RPMI7951 (cell line): ENCODE results near the gene NFATC2. TPM values are rescaled to one million over a fixed set of nuclear protein-coding genes. Genes with fewer than 3 reads are reported as not detected.
A peak's percentile ranks its signal among the peaks of the same experiment; 100 is the strongest.

Experiments used
- DNase-seq: peaks from one replicate; pipeline ENCODE4 v3.0.0-alpha.2; 2012; ENCODE audit warnings: low read depth
- total RNA-seq: library from RNA; depleted of rRNA; stranded (reverse); fragments of >200 nt; shearing (Covaris generic); gene quantifications from 2 replicates; pipeline ENCODE4 v1.2.3, GENCODE V29; 2014

The NFATC2 gene
- total RNA-seq, 1 experiment from 2014 or later: 3.4 TPM

- no peak for DNase-seq
Observed at GRCh38 chr20:51391926-51392325, 150.6 kb downstream of the NFATC2 start.

- no peak for DNase-seq
Observed at GRCh38 chr20:51389543-51390264, 152.8 kb downstream of the NFATC2 start.

DNA sequence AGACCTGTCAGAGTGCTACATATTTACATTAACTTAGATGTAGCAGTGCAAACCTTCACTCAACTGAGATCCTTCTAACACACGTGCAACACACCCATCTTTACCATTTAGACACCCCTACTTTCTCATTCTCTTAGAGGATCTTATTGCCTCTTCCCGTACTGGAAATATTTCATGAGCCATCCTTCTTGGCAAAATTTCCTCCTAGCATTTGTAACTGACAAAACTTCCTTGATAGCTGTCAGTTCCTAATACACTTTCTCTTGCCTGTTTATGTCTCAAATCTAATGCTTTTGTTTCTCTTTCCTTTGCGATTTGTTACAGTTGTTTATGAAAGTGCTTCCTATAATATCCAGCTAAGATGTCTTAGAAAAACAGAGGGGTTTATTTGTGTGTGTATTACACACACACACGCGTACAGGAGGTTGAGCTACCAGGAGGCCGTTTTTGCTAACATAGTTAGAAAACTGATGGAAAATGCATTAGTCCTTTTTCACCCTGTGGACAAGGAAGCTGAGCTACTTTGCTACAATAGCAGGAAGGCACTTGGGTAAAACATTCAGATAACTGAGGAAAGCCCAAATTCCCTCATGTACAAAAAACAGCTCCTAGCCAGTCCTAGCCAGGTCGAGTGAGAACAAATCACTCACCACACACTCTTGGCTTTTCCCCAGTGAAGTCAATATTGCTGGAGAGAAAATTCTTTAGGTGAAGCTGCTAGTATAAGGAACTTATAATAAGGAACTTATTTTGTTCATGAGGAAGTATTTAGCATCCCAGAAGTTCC is 153.6 kb downstream of the NFATC2 start:
- DNase-seq: no peak

GRCh38 chr20:51388227-51388626 is 154.3 kb downstream of the NFATC2 start:
- DNase-seq: peak; percentile 46

DNA sequence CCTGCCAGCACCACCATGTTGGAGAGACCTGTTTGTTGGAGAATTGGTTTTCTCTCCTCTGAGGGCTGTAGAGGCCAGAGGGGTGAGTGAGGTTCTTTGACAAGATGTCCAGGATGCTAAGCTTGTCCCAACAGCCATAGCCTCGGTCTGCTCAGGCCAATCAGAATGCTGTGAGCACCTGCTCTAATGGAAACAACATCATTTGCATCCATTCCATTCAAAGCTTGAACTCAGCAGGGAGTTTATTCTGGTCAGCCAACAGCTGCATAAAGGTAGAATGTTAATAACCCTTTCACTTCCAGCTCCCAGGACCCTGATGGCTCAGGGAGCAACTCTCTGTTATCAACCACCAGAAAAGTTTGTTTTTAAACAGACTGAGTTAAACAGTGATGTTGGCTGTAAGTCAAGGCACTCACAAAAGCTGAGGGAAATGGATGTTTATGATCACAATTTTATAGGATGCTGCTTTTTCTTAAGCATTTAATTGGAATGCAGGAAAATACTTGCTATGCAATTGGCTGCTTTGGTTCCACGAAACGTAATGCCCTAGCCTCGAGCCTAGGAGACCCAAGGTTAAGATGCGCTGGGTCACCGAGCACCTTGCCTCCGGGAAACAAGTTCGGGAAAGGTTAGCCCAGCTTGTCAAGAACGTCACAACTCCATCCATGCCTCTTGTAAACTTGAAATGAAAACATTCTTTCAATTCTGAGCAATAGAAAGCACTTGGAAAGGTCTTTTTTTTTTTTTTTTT is 155.2 kb downstream of the NFATC2 start:
- no peak for DNase-seq

DNA sequence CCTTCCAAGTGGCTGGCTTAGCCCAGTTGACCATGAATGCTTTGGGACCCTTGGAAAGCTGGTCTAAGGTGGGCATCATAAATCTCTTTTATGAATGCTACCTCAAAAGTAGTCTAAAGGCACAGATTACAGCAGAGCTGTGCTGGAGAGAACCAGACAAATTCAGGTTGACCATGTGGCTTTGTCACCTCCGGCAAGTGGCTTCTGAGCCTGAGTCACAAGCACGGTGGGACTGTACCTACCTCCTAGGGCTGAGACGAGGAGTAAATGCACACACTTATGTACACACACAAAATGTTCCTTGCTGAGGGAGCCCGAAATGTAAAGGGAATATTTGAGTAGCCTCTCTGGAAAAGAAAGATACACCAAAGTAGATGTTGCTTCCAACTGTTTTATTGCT is 155.9 kb downstream of the NFATC2 start:
- no peak for DNase-seq

GRCh38 chr20:51385646-51386530 is 156.6 kb downstream of the NFATC2 start:
- DNase-seq: peak; percentile 60

- DNase-seq: no peak
Observed at GRCh38 chr20:51384875-51385274, 157.6 kb downstream of the NFATC2 start.

- no peak for DNase-seq
Observed at GRCh38 chr20:51383891-51384510, 158.5 kb downstream of the NFATC2 start.

DNA sequence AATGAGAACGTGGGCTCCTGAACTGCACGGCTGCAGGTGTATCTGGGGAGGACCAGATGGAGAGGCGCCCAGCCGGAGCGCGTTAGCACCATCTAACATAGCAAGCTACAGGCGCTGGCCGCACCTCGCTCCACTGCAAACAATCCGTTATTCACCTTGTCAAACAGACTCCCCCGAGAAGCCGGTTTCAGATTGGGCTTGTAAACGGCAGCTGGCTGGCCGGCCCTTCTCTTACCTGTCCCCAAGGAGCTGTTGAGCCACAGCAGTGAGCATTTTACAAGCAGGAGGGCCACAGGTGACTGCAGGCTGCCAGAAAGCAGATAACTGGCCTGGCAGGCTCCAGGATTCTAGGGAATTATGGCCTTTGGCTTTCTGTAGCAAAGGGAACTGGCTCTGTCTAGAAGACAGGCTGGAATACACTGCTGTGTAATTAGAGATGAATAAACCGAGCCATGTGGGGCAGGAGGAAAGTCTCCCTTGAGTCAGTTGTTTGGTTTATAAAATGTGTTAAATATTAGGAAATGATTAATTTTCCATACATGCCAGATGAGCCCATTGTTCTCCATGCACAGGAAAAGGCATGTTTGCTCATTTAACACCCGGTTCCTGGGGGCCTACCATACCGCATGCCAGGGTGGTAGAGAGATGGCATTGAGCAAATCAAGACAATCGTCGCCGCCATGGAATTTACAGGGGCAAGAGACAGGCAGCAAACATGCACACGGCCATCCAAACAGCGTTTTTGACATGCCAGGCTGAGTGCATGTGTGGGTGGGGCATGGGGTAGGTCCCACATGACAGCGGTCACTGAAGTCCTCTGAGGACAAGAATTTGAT is 159.3 kb downstream of the NFATC2 start:
- no peak for DNase-seq

- DNase-seq: no peak
Observed at GRCh38 chr20:51382111-51382985, 160.2 kb downstream of the NFATC2 start.

- no peak for DNase-seq
Observed at GRCh38 chr20:51381557-51381956, 161.0 kb downstream of the NFATC2 start.

DNA sequence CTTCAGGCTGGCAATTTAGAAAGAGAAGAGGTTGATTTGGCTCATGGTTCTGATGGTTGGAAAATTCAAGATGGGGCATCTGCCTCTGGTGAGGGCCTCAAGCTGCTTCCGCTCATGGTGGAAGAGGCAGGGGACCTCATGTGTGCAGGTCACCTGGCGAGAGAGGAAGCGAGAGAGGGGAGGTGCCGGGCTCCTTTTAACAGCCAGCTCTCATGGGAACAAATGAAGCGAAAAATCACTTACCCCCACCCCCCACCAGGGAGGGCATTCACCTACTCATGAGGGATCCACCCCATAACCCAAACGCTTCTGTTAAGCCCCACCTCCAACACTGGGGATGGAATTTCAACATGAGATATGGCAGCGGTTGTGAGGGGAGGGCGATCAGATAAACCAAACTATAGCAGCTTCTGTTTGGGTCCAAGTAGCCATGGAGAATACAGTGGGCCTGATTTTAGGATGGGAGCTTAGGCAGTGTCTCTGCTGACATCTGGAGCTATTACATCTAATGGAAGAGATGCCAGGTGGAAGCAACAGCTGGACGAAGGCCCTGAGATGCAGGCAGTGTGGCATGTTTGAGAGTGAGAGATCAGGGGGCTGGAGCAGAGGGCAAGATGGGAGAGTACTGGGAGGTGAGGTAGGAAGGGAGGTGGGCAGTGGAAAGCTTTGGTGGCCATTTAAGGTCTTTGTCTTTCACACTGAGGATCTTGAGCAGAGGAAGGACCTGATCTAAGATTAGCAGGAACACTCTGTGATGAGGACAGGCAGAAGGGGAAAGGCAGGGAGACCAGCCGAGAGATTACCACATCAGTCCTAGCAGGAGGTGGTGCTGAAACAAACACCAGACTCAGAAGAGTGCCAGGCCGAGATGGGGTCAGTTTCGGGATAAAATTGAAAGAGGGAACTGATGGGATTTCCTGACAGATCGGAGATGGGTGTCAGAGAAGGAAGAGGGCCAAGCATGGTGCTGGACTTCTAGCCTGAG is 161.8 kb downstream of the NFATC2 start:
- DNase-seq: no peak

- DNase-seq: peak; percentile 50
Observed at GRCh38 chr20:51379601-51380341, 162.7 kb downstream of the NFATC2 start.

DNA sequence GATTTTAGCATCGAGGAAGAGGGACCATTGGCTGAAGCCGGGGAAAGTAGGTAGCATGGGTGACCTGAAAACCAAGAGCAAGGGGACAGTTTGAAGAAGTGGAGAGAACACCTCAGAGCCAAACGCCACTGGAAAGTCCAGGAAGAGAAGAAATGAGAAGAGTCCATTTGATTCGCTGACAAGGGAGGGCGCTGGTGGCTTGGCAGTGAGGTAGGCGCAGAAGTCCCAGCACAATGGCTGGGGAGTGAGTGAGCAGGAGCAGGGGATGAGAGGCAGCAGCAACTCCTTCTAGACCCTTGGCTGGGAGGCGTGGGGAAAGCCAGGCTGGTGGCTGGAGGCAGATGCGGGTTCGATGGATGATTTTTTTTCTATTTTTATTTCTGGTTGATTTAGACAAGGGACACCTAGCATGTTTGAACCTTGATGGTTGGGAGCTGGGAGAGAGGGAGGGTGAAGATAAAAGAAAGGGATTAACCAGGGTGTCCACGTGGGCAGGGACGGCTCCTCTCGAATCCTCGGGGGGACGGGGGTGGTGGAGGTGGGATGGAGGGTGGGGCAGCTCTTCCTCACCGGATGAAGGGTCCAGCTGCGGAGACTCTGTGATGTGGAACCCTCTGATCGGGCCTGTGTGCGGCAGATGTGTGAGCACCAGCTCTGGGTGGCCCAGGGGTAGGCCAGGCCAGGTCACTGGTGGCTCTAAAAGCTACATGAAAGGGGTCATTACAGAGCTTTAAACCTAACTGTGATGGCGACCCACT is 164.2 kb downstream of the NFATC2 start:
- DNase-seq: no peak

DNA sequence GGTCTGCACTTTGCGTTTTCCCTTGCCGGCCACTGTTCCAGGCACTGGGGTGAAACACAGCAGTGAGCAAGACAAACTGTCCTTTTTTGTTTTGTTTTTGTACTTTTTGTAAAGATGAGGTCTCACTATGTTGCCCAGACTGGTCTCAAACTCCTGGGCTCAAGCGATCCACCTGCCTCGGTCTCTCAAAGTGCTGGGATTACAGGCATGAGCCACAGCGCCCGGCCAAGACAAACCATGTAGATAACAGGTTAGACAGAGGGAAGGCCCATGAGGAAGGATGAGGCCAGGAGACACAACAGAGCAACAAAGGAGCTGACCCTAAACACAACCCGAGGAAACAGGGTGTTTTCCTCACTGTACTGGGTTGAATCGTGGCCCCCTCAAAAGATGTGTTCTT is 165.4 kb downstream of the NFATC2 start:
- no peak for DNase-seq
